T-helper 2 cell treated with Interferon-gamma antibody and Interleukin-4, amounts not matched to agents 5 μg/mL and 100 μg/mL, for 36 hours (primary cell): Measurements from ENCODE around the gene HSD17B8.

ENCODE experiments used
- DNase-seq: peaks from one replicate; pipeline ENCODE4 v3.0.0; 2021; ENCODE audit warnings: low spot score
- H3K27ac Mint-ChIP-seq: one replicate; pipeline ENCODE4 v1.8.0; 2021; ENCODE audit warnings: mild to moderate bottlenecking, mixed read lengths
- H3K27me3 Mint-ChIP-seq: one replicate; pipeline ENCODE4 v1.8.0; 2021; ENCODE audit warnings: low read depth, mixed read lengths
- H3K36me3 Mint-ChIP-seq: one replicate; pipeline ENCODE4 v1.8.0; 2021; ENCODE audit warnings: low read depth, mixed read lengths
- H3K4me1 Mint-ChIP-seq: one replicate; pipeline ENCODE4 v1.8.0; 2021; ENCODE audit warnings: low read depth, mixed read lengths
- H3K4me3 Mint-ChIP-seq: one replicate; pipeline ENCODE4 v1.8.0; 2022; ENCODE audit warnings: mild to moderate bottlenecking, moderate library complexity, mixed read lengths
- H3K9me3 Mint-ChIP-seq: one replicate; pipeline ENCODE4 v1.8.0; 2021; ENCODE audit warnings: mixed read lengths

The HSD17B8 gene

DNA sequence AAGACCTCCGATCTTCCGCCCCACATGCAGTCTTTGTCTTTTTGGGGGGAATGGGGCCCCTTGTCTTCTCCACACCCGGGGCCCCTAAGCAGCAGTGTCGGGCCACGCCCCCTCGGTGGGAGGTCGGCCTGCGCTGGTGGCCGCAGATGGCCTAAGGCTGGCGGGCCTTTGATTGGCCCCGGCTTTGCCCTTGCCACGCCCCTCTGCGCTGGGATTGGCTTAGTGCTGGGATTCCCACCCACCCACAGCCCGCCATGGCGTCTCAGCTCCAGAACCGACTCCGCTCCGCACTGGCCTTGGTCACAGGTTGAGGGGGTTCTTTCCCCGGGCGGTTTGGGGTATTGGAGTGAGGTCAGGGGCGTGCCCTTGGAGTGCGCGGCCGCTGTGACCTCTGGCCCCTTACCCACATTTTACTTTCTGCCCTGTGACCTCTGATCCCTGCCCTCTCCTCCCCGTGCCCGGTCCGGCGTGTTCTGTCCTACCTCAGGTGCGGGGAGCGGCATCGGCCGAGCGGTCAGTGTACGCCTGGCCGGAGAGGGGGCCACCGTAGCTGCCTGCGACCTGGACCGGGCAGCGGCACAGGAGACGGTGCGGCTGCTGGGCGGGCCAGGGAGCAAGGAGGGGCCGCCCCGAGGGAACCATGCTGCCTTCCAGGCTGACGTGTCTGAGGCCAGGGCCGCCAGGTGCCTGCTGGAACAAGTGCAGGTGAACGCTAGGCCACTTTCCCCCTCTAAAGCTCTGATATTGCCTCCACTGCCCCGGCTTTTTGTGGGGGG is at the start of gene HSD17B8:
Gene HSD17B8, plus strand, starts transcription at position 241 of the 776 bp plus-strand sequence. Its CDS starts 14 bp downstream, at position 255.
- H3K4me3 Mint-ChIP-seq: peak within 1 kb of the TSS; percentile 96

GRCh38 chr6:33156561-33156960 is 47.9 kb upstream of the HSD17B8 start:
- H3K4me3 Mint-ChIP-seq: no peak overlapping the region
- no peak for DNase-seq

More for the DNA sequence above, at the start of gene HSD17B8:
- Mint-ChIP-seq H3K4me1 (peaks cover 54% of the 10 kb centered on the region), H3K36me3 (peaks cover 38% of the 10 kb centered on the region), H3K9me3 (no peaks in the 10 kb centered on the region), H3K27me3 (no peaks in the 10 kb centered on the region), H3K27ac (peak within 1 kb of the TSS; percentile 96)
- peak; percentile 92 for DNase-seq

GRCh38 chr6:33156964-33157363 is 47.5 kb upstream of the HSD17B8 start:
- Mint-ChIP-seq H3K36me3 (no peaks in the 10 kb centered on the region), H3K4me1 (peaks cover 10% of the 10 kb centered on the region), H3K4me3 (no peak overlapping the region), H3K9me3 (peaks cover 8% of the 10 kb centered on the region), H3K27me3 (peaks cover 6% of the 10 kb centered on the region), H3K27ac (no peak overlapping the region)
- DNase-seq: no peak

More at GRCh38 chr6:33156561-33156960, 47.9 kb upstream of the HSD17B8 start:
- Mint-ChIP-seq H3K27me3 (peaks cover 8% of the 10 kb centered on the region), H3K27ac (no peak overlapping the region), H3K4me1 (peaks cover 7% of the 10 kb centered on the region), H3K9me3 (peaks cover 12% of the 10 kb centered on the region), H3K36me3 (no peaks in the 10 kb centered on the region)

DNA sequence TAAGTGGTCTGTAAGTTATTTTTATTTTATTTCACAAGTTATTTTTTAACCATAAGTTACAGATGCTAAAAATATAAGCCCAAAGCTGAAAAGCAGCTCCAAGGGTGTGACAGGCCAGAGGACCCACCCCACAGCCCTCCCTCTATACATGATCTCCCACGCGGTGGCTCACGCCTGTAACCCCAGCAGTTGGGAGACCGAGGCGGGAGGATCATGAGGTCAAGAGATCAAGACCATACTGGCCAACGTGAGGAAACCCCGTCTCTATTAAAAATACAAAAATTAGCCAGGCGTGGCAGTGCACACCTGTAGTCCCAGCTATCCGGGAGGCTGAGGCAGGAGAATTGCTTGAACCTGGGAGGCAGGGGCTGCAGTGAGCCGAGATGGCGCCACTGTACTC is 44.4 kb upstream of the HSD17B8 start:
- Mint-ChIP-seq H3K4me1 (peaks cover 12% of the 10 kb centered on the region), H3K27ac (no peak overlapping the region), H3K27me3 (no peaks in the 10 kb centered on the region), H3K4me3 (no peak overlapping the region), H3K36me3 (no peaks in the 10 kb centered on the region), H3K9me3 (no peaks in the 10 kb centered on the region)
- DNase-seq: no peak

DNA sequence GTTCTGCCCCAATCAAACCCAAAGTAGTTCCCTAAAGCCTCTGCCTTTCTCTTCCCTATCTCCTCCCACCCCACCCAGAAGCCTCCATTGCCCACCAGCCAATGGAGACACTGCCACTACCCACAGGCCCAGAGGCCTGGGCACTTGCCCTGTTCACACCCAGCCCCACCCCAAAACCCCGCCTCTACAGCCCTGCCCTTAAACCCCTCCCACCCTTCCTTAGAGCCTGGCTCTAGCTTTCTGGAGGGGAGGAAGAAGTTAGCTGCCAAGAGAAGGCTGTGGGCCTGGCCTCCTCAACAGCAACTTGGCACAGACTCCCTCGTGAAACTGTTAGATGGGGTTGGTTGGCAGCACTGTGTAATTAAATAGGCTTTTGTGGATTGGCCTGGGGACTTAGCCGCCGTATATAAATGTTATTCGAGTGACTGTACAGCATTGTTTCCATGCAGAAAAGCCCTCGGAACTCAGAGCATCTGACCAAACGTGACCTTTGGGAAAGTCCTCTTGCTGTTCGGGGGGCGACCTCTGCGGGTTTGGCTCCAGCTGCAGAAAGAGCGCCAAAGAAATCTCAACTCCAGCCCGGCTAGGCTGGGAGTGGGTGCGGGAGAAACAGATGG is 43.6 kb upstream of the HSD17B8 start:
- no peaks in the 10 kb centered on the region for H3K9me3 Mint-ChIP-seq
- DNase-seq: no peak
- no peaks in the 10 kb centered on the region for H3K36me3 Mint-ChIP-seq
- H3K27me3 Mint-ChIP-seq: no peaks in the 10 kb centered on the region
- peak overlapping the region; percentile 87 for H3K4me3 Mint-ChIP-seq
- H3K4me1 Mint-ChIP-seq: peaks cover 12% of the 10 kb centered on the region
- peak overlapping the region; percentile 82 for H3K27ac Mint-ChIP-seq

- Mint-ChIP-seq H3K4me3 (peak overlapping the region; percentile 87), H3K4me1 (peaks cover 12% of the 10 kb centered on the region), H3K27ac (peak overlapping the region; percentile 82), H3K27me3 (no peaks in the 10 kb centered on the region), H3K9me3 (no peaks in the 10 kb centered on the region), H3K36me3 (no peaks in the 10 kb centered on the region)
- DNase-seq: peak; percentile 82
Measured at GRCh38 chr6:33161354-33162331, 42.8 kb upstream of the HSD17B8 start.

- H3K4me1 Mint-ChIP-seq: peaks cover 12% of the 10 kb centered on the region
- no peaks in the 10 kb centered on the region for H3K27me3 Mint-ChIP-seq
- H3K27ac Mint-ChIP-seq: no peak overlapping the region
- H3K9me3 Mint-ChIP-seq: no peaks in the 10 kb centered on the region
- H3K4me3 Mint-ChIP-seq: no peak overlapping the region
- no peaks in the 10 kb centered on the region for H3K36me3 Mint-ChIP-seq
- DNase-seq: no peak
Measured at GRCh38 chr6:33163540-33163939, 40.9 kb upstream of the HSD17B8 start.

- Mint-ChIP-seq H3K27me3 (no peaks in the 10 kb centered on the region), H3K27ac (no peak overlapping the region), H3K9me3 (no peaks in the 10 kb centered on the region), H3K4me3 (no peak overlapping the region), H3K36me3 (no peaks in the 10 kb centered on the region), H3K4me1 (peaks cover 12% of the 10 kb centered on the region)
- no peak for DNase-seq
Measured at GRCh38 chr6:33164176-33164575, 40.3 kb upstream of the HSD17B8 start.

DNA sequence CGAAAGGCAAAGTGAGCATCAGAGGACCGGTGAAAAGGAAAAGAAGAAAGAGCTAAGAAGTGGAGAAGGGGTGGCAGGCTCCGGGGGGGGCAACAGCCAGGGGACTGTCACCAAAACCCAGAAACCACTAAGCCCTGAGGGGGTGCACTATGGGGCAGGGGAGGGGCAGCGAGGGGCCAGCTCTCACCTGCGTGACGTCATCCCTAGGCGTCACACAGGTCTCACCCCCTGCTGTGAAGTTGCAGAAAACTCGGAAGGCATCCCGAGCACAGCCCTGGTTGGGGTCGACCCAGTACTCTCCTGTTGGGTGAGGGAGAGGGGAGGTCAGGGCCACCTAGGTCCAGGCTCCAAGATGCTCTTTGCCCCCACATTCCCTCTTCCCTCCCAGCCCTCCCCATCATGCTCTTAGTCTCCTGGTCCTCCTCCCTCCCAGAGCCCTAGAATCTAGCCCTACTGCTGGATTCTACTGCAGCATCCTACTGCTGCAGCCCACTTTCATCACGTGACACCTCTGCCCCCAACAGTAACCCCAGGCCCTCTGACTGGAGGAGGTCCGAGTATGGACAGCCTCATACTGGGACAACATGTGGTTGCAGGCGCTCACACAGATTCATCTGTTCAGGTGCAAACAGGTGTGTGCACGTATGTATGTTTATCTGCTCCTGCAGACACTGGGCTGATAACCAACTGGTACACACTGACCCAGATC is 39.6 kb upstream of the HSD17B8 start:
- Mint-ChIP-seq H3K36me3 (no peaks in the 10 kb centered on the region), H3K4me3 (no peak overlapping the region), H3K27ac (no peak overlapping the region), H3K9me3 (no peaks in the 10 kb centered on the region), H3K4me1 (peaks cover 12% of the 10 kb centered on the region), H3K27me3 (no peaks in the 10 kb centered on the region)
- no peak for DNase-seq

- Mint-ChIP-seq H3K4me1 (peaks cover 12% of the 10 kb centered on the region), H3K9me3 (no peaks in the 10 kb centered on the region), H3K4me3 (no peak overlapping the region), H3K27me3 (no peaks in the 10 kb centered on the region), H3K36me3 (no peaks in the 10 kb centered on the region), H3K27ac (no peak overlapping the region)
- no peak for DNase-seq
Measured at GRCh38 chr6:33165581-33166258, 38.7 kb upstream of the HSD17B8 start.

DNA sequence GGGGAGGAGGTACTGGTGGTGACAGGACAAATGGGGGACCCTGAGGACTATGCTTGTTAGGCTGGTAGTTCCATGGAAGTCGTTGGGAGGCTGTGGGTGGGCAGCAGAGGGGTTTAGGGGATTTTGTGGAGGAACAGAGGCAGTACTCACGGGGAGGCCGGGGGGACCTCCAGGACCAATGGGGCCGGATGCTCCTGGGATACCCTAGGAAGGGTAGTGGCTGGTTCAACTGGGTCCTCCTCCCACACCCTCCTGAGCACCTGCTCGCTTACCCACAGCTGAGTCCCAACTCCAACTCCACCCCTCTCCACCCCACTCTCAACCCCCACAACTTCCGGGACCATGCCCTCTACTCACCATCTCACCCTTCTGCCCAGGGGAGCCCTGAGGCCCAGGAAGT is 38.1 kb upstream of the HSD17B8 start:
- H3K4me3 Mint-ChIP-seq: no peak overlapping the region
- no peaks in the 10 kb centered on the region for H3K36me3 Mint-ChIP-seq
- peaks cover 6% of the 10 kb centered on the region for H3K4me1 Mint-ChIP-seq
- no peaks in the 10 kb centered on the region for H3K9me3 Mint-ChIP-seq
- no peak overlapping the region for H3K27ac Mint-ChIP-seq
- DNase-seq: no peak
- no peaks in the 10 kb centered on the region for H3K27me3 Mint-ChIP-seq

GRCh38 chr6:33166811-33167210 is 37.6 kb upstream of the HSD17B8 start:
- no peaks in the 10 kb centered on the region for H3K27me3 Mint-ChIP-seq
- peaks cover 3% of the 10 kb centered on the region for H3K4me1 Mint-ChIP-seq
- H3K36me3 Mint-ChIP-seq: no peaks in the 10 kb centered on the region
- no peak for DNase-seq
- H3K4me3 Mint-ChIP-seq: no peak overlapping the region
- H3K27ac Mint-ChIP-seq: no peak overlapping the region
- no peaks in the 10 kb centered on the region for H3K9me3 Mint-ChIP-seq
